HS-27A (cell line): Measurements from ENCODE around the gene DPYSL3.

Source experiments
- DNase-seq: peaks from one replicate; pipeline ENCODE4 v3.0.0-alpha.2; 2012; ENCODE audit warnings: low read depth, missing footprints

DPYSL3 gene

GRCh38 chr5:147512659-147513379 is 3.0 kb upstream of the DPYSL3 start:
- DNase-seq = no peak

- no peak for DNase-seq
Measured at GRCh38 chr5:147510885-147511284, 1.0 kb upstream of the DPYSL3 start.

- no peak for DNase-seq
Measured at GRCh38 chr5:147509041-147509709, 693 bp downstream of the DPYSL3 start.

- no peak for DNase-seq
Measured at GRCh38 chr5:147508711-147509040, 1.2 kb downstream of the DPYSL3 start.

- DNase-seq = no peak
Measured at GRCh38 chr5:147507480-147508126, 2.3 kb downstream of the DPYSL3 start.

- DNase-seq = no peak
Measured at GRCh38 chr5:147504535-147504934, 5.3 kb downstream of the DPYSL3 start.

GRCh38 chr5:147504011-147504410 is 5.9 kb downstream of the DPYSL3 start:
- DNase-seq = no peak

GRCh38 chr5:147490989-147491388 is 18.9 kb downstream of the DPYSL3 start:
- DNase-seq = no peak

GRCh38 chr5:147487031-147487750 is 22.7 kb downstream of the DPYSL3 start:
- no peak for DNase-seq

DNA sequence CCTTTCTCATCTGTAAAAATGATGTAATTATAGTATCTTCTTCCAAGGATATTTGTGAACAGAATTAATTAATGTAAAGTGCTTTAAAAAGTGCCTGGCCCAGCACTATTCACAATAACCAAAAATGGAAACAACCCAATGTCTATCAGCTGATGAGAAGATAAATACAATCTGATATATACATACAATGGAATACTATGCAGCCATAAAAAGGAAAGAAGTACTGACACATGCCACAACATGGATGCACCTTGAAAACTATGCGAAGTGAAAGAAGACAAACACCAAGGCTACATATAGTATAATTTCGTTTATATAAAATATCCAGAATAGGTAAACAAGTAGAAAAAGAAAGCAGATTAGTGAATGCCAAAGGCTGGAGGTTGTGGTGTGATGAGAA is 24.1 kb downstream of the DPYSL3 start:
- no peak for DNase-seq

- no peak for DNase-seq
Measured at GRCh38 chr5:147485046-147485445, 24.8 kb downstream of the DPYSL3 start.

GRCh38 chr5:147484708-147485020 is 25.2 kb downstream of the DPYSL3 start:
- no peak for DNase-seq

DNA sequence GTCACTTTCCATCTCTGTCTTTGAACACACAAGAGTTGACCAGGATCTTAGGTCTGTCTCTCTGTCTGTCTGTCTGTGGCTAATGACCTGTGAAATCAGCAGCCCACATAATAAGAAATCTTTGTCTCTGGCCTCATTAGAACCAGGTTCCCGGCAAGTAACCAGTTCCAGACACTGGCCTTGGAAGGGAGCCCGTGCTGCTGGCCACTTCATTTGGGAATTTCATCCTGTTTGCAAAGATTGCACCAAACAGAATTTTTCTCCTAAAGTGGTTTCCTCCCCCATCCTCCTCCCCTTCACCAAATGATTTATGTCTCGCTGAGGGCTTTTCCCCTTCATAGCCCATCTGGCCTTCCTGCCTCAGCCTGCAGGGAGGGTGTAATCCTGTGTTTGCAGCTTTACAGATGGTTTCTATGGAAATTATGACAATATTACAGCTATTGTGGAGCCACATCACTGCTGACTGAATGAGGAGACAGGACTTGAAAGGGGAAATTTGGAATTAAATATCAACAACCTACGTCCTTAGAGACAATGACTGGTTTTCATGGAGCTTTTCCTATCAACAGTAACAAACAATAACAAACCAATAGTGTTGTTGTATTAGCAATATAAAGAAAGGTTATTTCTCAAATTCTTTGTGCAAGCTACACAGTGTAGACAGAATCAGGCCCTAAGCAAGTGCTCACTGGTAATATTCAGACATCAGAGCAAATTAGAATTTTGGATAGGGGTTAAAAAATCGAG is 25.7 kb downstream of the DPYSL3 start:
- no peak for DNase-seq

GRCh38 chr5:147483188-147483790 is 26.6 kb downstream of the DPYSL3 start:
- no peak for DNase-seq

GRCh38 chr5:147482706-147483180 is 27.1 kb downstream of the DPYSL3 start:
- no peak for DNase-seq

GRCh38 chr5:147481874-147482705 is 27.8 kb downstream of the DPYSL3 start:
- DNase-seq = no peak

GRCh38 chr5:147481376-147481775 is 28.5 kb downstream of the DPYSL3 start:
- DNase-seq = no peak

GRCh38 chr5:147479949-147480348 is 29.9 kb downstream of the DPYSL3 start:
- no peak for DNase-seq

- DNase-seq = no peak
Measured at GRCh38 chr5:147479444-147479843, 30.4 kb downstream of the DPYSL3 start.

DNA sequence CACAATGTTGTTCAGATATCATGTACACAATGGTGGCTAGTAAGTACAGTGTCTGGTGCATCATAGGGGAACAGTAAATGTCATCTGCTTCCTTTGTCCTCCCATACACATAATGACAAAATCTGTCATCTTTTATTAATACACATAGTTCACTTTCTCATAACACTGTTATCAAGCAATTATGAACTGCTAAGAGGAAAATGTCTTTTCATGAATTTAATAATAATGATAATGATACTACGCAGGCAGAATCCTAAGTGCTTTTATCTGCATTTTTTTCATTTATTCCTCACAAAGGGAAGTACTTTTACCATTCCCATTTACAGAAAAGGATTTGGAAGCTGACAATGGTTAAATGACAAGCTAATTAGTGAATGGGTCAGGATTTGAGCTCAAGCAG is 35.7 kb downstream of the DPYSL3 start:
- DNase-seq = no peak
